ENCODE measurements around the gene ATP10D.

The ATP10D gene

GRCh38 chr4:47598320-47598719 lies 113.2 kb downstream of the ATP10D start:
- TF ChIP-seq SP1 (IDR thresholded peaks at IDR 0.05) (no peak), ARNT (IDR thresholded peaks at IDR 0.05) (no peak), NFRKB (IDR thresholded peaks at IDR 0.05) (no peak), SUZ12 (IDR thresholded peaks at IDR 0.05) (no peak), ZNF384 (IDR thresholded peaks at IDR 0.05) (no peak), L3MBTL2 (conservative IDR thresholded peaks at IDR 0.05) (no peak), FOXK2 (IDR thresholded peaks at IDR 0.05) (no peak), BHLHE40 (IDR thresholded peaks at IDR 0.05; ENCODE audit: borderline replicate concordance) (no peak), ELF4 (IDR thresholded peaks at IDR 0.05) (no peak), FOXA1 (IDR thresholded peaks at IDR 0.05) (no peak), FOXM1 (IDR thresholded peaks at IDR 0.05; ENCODE audit: borderline replicate concordance) (no peak), TARDBP (IDR thresholded peaks at IDR 0.05) (no peak), LEF1 (IDR thresholded peaks at IDR 0.05; ENCODE audit: borderline replicate concordance) (no peak), HDGF (IDR thresholded peaks at IDR 0.05; ENCODE audit: borderline replicate concordance) (no peak), CTBP1 (IDR thresholded peaks at IDR 0.05; ENCODE audit: borderline replicate concordance) (no peak)
- TF ChIP-seq, protein P1, sequence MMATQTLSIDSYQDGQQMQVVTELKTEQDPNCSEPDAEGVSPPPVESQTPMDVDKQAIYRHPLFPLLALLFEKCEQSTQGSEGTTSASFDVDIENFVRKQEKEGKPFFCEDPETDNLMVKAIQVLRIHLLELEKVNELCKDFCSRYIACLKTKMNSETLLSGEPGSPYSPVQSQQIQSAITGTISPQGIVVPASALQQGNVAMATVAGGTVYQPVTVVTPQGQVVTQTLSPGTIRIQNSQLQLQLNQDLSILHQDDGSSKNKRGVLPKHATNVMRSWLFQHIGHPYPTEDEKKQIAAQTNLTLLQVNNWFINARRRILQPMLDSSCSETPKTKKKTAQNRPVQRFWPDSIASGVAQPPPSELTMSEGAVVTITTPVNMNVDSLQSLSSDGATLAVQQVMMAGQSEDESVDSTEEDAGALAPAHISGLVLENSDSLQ (IDR thresholded peaks at IDR 0.05), result no peak
- ChIA-PET POLR2A (no interaction called here), CTCF (no interaction called here)
- DNase-seq (ENCODE audit: extremely low spot score), result no peak

DNA sequence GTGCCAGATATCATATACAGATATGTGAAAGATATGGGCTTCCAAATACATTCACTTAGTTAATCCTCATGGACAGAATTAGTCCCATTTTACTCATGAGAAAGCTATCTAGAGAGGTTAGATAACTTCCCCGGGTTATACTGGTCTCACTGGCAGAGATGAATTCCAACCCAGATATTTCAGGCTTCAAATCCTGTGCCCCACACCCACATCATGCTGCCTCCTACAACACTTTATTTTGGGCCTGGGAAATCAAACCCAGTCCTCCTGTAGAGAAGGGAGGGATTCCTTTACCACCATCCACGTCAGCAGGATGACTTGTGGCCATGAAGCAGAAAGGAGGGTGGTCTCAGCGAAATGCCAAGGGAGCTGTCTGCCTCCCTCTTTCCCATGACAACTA lies 113.8 kb downstream of the ATP10D start:
- TF ChIP-seq LEF1 (IDR thresholded peaks at IDR 0.05; ENCODE audit: borderline replicate concordance) (no peak), TARDBP (IDR thresholded peaks at IDR 0.05) (no peak), HDGF (IDR thresholded peaks at IDR 0.05; ENCODE audit: borderline replicate concordance) (no peak), L3MBTL2 (conservative IDR thresholded peaks at IDR 0.05) (no peak), ZNF384 (IDR thresholded peaks at IDR 0.05) (no peak), FOXK2 (IDR thresholded peaks at IDR 0.05) (no peak), BHLHE40 (IDR thresholded peaks at IDR 0.05; ENCODE audit: borderline replicate concordance) (no peak), FOXM1 (IDR thresholded peaks at IDR 0.05; ENCODE audit: borderline replicate concordance) (no peak)
- DNase-seq (ENCODE audit: extremely low spot score), result no peak
- ChIA-PET CTCF (no interaction called here), POLR2A (no interaction called here)

GRCh38 chr4:47606482-47606881 lies 121.4 kb downstream of the ATP10D start:
- no peak for DNase-seq (ENCODE audit: extremely low spot score)
- POLR2A ChIA-PET, result no interaction called here
- CTCF ChIA-PET, result no interaction called here
- TF ChIP-seq ELF4 (IDR thresholded peaks at IDR 0.05) (no peak), FOXA1 (IDR thresholded peaks at IDR 0.05) (no peak), ARNT (IDR thresholded peaks at IDR 0.05) (no peak), ZNF384 (IDR thresholded peaks at IDR 0.05) (no peak), CTBP1 (IDR thresholded peaks at IDR 0.05; ENCODE audit: borderline replicate concordance) (no peak), SP1 (IDR thresholded peaks at IDR 0.05) (no peak), SUZ12 (IDR thresholded peaks at IDR 0.05) (no peak), LEF1 (IDR thresholded peaks at IDR 0.05; ENCODE audit: borderline replicate concordance) (no peak), L3MBTL2 (conservative IDR thresholded peaks at IDR 0.05) (no peak)
- TF ChIP-seq, protein P1 (IDR thresholded peaks at IDR 0.05), result no peak

GRCh38 chr4:47612116-47613023 lies 127.3 kb downstream of the ATP10D start:
- POLR2A ChIA-PET, result no interaction called here
- CTCF ChIA-PET, result no interaction called here
- TF ChIP-seq SP1 (IDR thresholded peaks at IDR 0.05) (no peak), FOXK2 (IDR thresholded peaks at IDR 0.05) (no peak), BHLHE40 (IDR thresholded peaks at IDR 0.05; ENCODE audit: borderline replicate concordance) (no peak), L3MBTL2 (conservative IDR thresholded peaks at IDR 0.05) (no peak), LEF1 (IDR thresholded peaks at IDR 0.05; ENCODE audit: borderline replicate concordance) (no peak), CTBP1 (IDR thresholded peaks at IDR 0.05; ENCODE audit: borderline replicate concordance) (no peak), SUZ12 (IDR thresholded peaks at IDR 0.05) (no peak), ARNT (IDR thresholded peaks at IDR 0.05) (no peak), NFRKB (IDR thresholded peaks at IDR 0.05) (no peak)
- DNase-seq (ENCODE audit: extremely low spot score), result no peak

DNA sequence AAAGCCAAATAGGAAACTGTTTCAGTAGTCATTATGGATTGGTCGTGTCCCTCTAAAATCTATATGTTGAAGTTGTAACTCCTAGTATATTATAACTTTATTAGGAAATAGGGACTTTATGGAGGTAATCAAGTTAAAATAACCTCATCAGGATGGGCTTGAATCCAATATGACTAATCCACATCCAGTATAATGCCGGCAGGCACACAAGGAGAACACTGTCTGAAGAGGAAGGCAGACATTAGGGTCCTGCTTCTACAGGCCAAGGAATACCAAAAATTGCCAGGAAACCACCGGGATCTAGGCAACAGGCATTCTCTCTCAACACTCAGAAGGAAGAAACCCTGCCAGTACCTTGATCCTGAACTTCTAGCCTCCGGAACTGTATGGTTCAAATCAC lies 130.3 kb downstream of the ATP10D start:
- DNase-seq (ENCODE audit: extremely low spot score), result no peak
- ChIA-PET POLR2A (no interaction called here), CTCF (no interaction called here)
- TF ChIP-seq NFRKB (IDR thresholded peaks at IDR 0.05), result no peak
- no peak for TF ChIP-seq TARDBP (IDR thresholded peaks at IDR 0.05)
- TF ChIP-seq FOXM1 (IDR thresholded peaks at IDR 0.05; ENCODE audit: borderline replicate concordance), result no peak
- TF ChIP-seq ARNT (IDR thresholded peaks at IDR 0.05), result no peak
- TF ChIP-seq SP1 (IDR thresholded peaks at IDR 0.05), result no peak
- no peak for TF ChIP-seq FOXA1 (IDR thresholded peaks at IDR 0.05)

DNA sequence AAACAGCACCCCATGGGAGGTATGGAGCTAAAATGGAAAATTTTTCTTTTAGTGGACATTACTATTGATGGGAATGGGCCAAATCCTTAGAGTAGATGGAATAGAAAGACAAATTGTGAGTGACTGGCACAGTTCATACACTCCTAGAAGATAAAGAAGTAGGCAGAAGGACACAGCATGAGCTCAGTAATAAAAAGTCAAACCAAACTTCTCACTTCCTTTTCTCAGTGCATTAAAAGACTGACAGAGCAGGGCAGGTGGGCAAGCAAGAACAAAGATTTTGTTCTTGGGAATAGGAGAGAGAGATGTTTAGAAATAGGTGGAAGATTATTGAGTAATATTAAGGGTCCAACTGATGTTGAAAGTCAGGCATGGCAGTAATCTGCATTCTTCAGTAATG lies 132.5 kb downstream of the ATP10D start:
- POLR2A ChIA-PET, result no interaction called here
- no peak for DNase-seq (ENCODE audit: extremely low spot score)
- TF ChIP-seq ARNT (IDR thresholded peaks at IDR 0.05) (no peak), FOXK2 (IDR thresholded peaks at IDR 0.05) (no peak), HDGF (IDR thresholded peaks at IDR 0.05; ENCODE audit: borderline replicate concordance) (no peak), BHLHE40 (IDR thresholded peaks at IDR 0.05; ENCODE audit: borderline replicate concordance) (no peak), LEF1 (IDR thresholded peaks at IDR 0.05; ENCODE audit: borderline replicate concordance) (no peak), SUZ12 (IDR thresholded peaks at IDR 0.05) (no peak), SP1 (IDR thresholded peaks at IDR 0.05) (no peak), TARDBP (IDR thresholded peaks at IDR 0.05) (no peak), NFRKB (IDR thresholded peaks at IDR 0.05) (no peak)
- CTCF ChIA-PET, result no interaction called here

DNA sequence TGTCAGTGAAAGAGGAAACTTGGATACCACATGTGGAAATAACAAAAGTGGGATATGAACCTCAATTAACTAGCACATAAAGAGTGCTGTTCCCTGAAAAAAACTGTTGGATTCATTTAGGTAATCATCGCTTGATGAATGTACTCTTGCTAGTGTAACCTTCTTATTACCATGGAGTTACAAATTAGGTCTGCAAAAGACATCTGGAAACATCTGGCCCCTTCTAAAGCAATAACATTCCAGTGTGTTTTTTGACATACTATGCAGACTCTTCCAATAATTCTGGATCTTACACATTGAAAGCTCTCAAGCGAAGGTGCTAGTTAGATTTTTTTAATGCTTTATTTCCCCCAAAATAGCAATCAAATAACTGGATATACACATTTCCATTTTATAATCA lies 134.6 kb downstream of the ATP10D start:
- POLR2A ChIA-PET, result no interaction called here
- no peak for DNase-seq (ENCODE audit: extremely low spot score)
- CTCF ChIA-PET, result interaction anchor here (0.7 kb wide), 1 partner anchor 69 kb away, joined by 3 read pairs; no protein-coding TSS in a partner anchor
- no peak for TF ChIP-seq ELF4 (IDR thresholded peaks at IDR 0.05)
- TF ChIP-seq FOXM1 (IDR thresholded peaks at IDR 0.05; ENCODE audit: borderline replicate concordance), result no peak
- no peak for TF ChIP-seq FOXA1 (IDR thresholded peaks at IDR 0.05)
- TF ChIP-seq NFRKB (IDR thresholded peaks at IDR 0.05), result no peak
